ENCODE measurements around the gene NAA16.
"Not testable (repeated sequence)": the region's sequence is repeated elsewhere in the genome, so short reads cannot be mapped to it uniquely, and the experiment has no call there.

The NAA16 gene

GRCh38 chr13:41310963-41311405, at the start of gene NAA16:
Gene NAA16 (plus strand): TSS chr13:41311267. CDS start chr13:41311529, 262 bp downstream.
- DNase-seq (ENCODE audit: low spot score) = peak; percentile 98

- peak; percentile 92 for DNase-seq (ENCODE audit: low spot score)
These were observed 47.7 kb upstream of the NAA16 start, which contains the start of gene MTRF1 for GRCh38 chr13:41263261-41263971. Gene MTRF1 (minus strand): TSS chr13:41263576. CDS start chr13:41260907, 2,669 bp downstream.

- DNase-seq (ENCODE audit: low spot score) = no peak
These were observed 44.0 kb upstream of the NAA16 start for GRCh38 chr13:41267106-41267505.

- no peak for DNase-seq (ENCODE audit: low spot score)
These were observed 42.3 kb upstream of the NAA16 start for GRCh38 chr13:41268764-41269163.

- no peak for DNase-seq (ENCODE audit: low spot score)
These were observed 39.4 kb upstream of the NAA16 start for GRCh38 chr13:41271456-41272285.

GRCh38 chr13:41273831-41274441, 37.1 kb upstream of the NAA16 start:
- DNase-seq (ENCODE audit: low spot score) = no peak

GRCh38 chr13:41274881-41275280, 36.2 kb upstream of the NAA16 start:
- no peak for DNase-seq (ENCODE audit: low spot score)

- DNase-seq (ENCODE audit: low spot score) = no peak
These were observed 34.2 kb upstream of the NAA16 start for GRCh38 chr13:41276824-41277223.

- not testable (repeated sequence) for DNase-seq (ENCODE audit: low spot score)
These were observed 31.9 kb upstream of the NAA16 start for GRCh38 chr13:41279156-41279555.

GRCh38 chr13:41282129-41282571, 28.9 kb upstream of the NAA16 start:
- DNase-seq (ENCODE audit: low spot score) = no peak

GRCh38 chr13:41284512-41285288, 26.4 kb upstream of the NAA16 start:
- DNase-seq (ENCODE audit: low spot score) = peak; percentile 54

- DNase-seq (ENCODE audit: low spot score) = no peak
These were observed 24.7 kb upstream of the NAA16 start for GRCh38 chr13:41286370-41286769.

- no peak for DNase-seq (ENCODE audit: low spot score)
These were observed 21.6 kb upstream of the NAA16 start for GRCh38 chr13:41289463-41289881.

- DNase-seq (ENCODE audit: low spot score) = no peak
These were observed 19.8 kb upstream of the NAA16 start for GRCh38 chr13:41291246-41291645.

GRCh38 chr13:41293272-41293671, 17.8 kb upstream of the NAA16 start:
- no peak for DNase-seq (ENCODE audit: low spot score)

GRCh38 chr13:41294914-41295313, 16.2 kb upstream of the NAA16 start:
- no peak for DNase-seq (ENCODE audit: low spot score)

GRCh38 chr13:41295973-41296372, 15.1 kb upstream of the NAA16 start:
- no peak for DNase-seq (ENCODE audit: low spot score)

GRCh38 chr13:41296879-41297646, 14.0 kb upstream of the NAA16 start:
- DNase-seq (ENCODE audit: low spot score) = no peak

GRCh38 chr13:41299316-41300094, 11.6 kb upstream of the NAA16 start:
- no peak for DNase-seq (ENCODE audit: low spot score)

- DNase-seq (ENCODE audit: low spot score) = no peak
These were observed 8.3 kb upstream of the NAA16 start for GRCh38 chr13:41302743-41303142.

Data from GM03348 (cell line).